Stomach (tissue), 4 donors: ENCODE measurements around the gene DYSF.

Source experiments
- POLR2A ChIP-seq, 4 donors: fragments of 450-650 bp; IDR thresholded peaks; one replicate each; pipeline ENCODE4 v1.6.1; 2016; ENCODE audit warnings: antibody characterized with exemption in 4 of 4, control low read depth in 2 of 4, mild to moderate bottlenecking in 1 of 4, moderate library complexity in 1 of 4
- TF ChIP-seq, protein P1 (sequence below), 7 experiments: fragments of 450-650 bp in 4 of 7; fragments of 200-600 bp in 3 of 7; sonication (generic) in 3 of 7; IDR thresholded peaks; one replicate each; pipeline ENCODE4 v1.5.1; 2016 to 2019; ENCODE audit warnings: antibody characterized with exemption in 7 of 7, control low read depth in 2 of 7, mild to moderate bottlenecking in 1 of 7

DNA sequence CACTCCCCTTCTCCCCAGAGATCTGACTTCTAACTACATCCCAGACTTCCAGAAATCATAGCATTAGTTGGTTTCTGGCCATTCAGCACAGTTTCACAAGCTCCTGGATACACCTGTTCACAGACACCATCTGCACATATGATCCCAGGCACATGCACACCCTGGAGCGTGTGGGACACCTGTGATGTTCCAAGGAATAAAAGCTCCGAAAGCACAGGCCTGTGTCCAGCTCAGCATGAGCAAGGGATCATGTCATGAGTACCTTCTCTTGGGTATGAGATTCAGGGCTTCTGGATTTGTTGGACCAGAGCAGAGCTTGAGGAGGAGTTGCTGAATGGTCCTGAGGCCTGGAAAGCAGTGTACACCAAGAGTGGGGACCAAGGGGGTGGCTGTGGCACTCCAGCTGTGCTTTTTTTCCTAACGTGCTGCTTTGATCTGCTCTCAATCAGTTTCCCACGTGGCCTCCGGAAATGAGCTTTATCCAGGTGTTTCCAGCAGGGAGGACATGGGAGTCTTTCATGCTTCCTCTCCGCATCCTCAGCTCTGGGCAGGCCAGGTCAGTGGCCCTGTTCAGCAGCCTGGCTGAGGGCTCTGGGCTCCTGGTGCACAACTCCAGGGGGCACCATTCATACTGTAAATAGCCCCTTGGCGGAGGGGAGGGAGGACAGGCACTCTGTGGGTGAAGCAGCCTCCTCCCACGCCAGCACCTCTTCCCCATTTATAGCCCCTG is 1.8 kb downstream of the DYSF start:
- TF ChIP-seq, protein P1, sequence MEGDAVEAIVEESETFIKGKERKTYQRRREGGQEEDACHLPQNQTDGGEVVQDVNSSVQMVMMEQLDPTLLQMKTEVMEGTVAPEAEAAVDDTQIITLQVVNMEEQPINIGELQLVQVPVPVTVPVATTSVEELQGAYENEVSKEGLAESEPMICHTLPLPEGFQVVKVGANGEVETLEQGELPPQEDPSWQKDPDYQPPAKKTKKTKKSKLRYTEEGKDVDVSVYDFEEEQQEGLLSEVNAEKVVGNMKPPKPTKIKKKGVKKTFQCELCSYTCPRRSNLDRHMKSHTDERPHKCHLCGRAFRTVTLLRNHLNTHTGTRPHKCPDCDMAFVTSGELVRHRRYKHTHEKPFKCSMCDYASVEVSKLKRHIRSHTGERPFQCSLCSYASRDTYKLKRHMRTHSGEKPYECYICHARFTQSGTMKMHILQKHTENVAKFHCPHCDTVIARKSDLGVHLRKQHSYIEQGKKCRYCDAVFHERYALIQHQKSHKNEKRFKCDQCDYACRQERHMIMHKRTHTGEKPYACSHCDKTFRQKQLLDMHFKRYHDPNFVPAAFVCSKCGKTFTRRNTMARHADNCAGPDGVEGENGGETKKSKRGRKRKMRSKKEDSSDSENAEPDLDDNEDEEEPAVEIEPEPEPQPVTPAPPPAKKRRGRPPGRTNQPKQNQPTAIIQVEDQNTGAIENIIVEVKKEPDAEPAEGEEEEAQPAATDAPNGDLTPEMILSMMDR (IDR thresholded peaks at IDR 0.05): no peak
- TF ChIP-seq POLR2A (IDR thresholded peaks at IDR 0.05): no peak
